ENCODE data around the gene POGLUT3. TPM values are rescaled to one million over a fixed set of nuclear protein-coding genes. Genes with fewer than 3 reads are reported as not detected.

The POGLUT3 gene
- total RNA-seq, 4 donors from 2014 or later, result 18.8 to 24.0 (median 19.6) TPM

DNA sequence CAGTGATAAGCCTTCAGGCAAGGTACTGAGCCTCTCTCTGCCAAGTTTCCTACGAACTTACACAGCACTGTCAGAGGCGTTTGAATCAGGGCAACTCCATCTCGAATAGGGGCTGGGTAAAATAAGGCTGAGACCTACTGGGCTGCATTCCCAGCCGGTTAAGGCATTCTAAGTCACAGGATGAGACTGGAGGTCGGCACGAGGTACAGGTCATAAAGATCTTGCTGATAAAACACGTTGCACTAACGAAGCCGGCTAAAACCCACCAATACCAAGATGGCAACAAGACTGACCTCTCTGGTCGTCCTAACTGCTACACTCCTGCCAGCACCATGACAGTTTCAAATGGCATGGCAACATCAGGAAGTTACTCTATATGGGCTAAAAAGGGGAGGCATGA, 20.4 kb upstream of the POGLUT3 start:
- Histone ChIP-seq H3K4me3 (no peak overlapping the region), H3K4me1 (no peaks in the 10 kb centered on the region), H3K36me3 (peaks cover 0 to 5% (median 3%) of the 10 kb centered on the region in 4 donors), H3K27me3 (no peaks in the 10 kb centered on the region), H3K27ac (replicated peaks in 1 of 4) (no peak overlapping the region), H3K9me3 (no peaks in the 10 kb centered on the region)
- intact Hi-C loops (cut with DNase I), result no loop called here
- WGBS, result 81% methylated on average over 10 of the region's 10 CpGs
- no peak for DNase-seq (ENCODE audit: extremely low spot score)
- TF ChIP-seq EP300 (IDR thresholded peaks at IDR 0.05) (no peak), POLR2AphosphoS5 (IDR thresholded peaks at IDR 0.05) (no peak), POLR2A (IDR thresholded peaks at IDR 0.05; ENCODE audit: low read depth) (no peak)
- TF ChIP-seq, protein P1, sequence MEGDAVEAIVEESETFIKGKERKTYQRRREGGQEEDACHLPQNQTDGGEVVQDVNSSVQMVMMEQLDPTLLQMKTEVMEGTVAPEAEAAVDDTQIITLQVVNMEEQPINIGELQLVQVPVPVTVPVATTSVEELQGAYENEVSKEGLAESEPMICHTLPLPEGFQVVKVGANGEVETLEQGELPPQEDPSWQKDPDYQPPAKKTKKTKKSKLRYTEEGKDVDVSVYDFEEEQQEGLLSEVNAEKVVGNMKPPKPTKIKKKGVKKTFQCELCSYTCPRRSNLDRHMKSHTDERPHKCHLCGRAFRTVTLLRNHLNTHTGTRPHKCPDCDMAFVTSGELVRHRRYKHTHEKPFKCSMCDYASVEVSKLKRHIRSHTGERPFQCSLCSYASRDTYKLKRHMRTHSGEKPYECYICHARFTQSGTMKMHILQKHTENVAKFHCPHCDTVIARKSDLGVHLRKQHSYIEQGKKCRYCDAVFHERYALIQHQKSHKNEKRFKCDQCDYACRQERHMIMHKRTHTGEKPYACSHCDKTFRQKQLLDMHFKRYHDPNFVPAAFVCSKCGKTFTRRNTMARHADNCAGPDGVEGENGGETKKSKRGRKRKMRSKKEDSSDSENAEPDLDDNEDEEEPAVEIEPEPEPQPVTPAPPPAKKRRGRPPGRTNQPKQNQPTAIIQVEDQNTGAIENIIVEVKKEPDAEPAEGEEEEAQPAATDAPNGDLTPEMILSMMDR (IDR thresholded peaks at IDR 0.05), result no peak

DNA sequence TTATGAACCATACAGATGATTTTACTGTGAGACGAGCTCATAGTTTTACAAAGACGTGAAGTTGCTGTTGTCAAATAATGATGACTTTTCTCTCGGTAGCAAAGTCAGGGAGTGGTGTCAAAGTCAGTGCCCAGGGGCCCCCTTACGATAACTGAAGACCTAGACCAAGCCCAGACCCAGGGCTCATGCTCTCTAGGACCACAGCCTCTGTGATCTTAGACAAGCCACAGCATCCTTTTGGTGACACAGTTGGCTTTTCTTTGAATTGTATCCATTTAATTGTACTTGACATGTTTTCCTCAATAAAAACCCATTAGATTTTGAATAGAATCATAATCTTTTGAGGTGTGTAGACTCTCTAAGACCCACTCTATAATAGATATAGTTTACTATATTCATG, 17.9 kb upstream of the POGLUT3 start:
- intact Hi-C loops (cut with DNase I), result no loop called here
- no peak for DNase-seq (ENCODE audit: extremely low spot score)
- WGBS, result 88% methylated on average over 4 of the region's 4 CpGs
- H3K4me1 ChIP-seq, result no peaks in the 10 kb centered on the region
- H3K9me3 ChIP-seq, result no peaks in the 10 kb centered on the region
- TF ChIP-seq, protein P1 (IDR thresholded peaks at IDR 0.05), result no peak
- TF ChIP-seq POLR2AphosphoS5 (IDR thresholded peaks at IDR 0.05), result no peak
- no peak for TF ChIP-seq EP300 (IDR thresholded peaks at IDR 0.05)
- TF ChIP-seq POLR2A (IDR thresholded peaks at IDR 0.05; ENCODE audit: low read depth), result no peak
- no peak overlapping the region for H3K27ac ChIP-seq (replicated peaks in 1 of 4)
- H3K36me3 ChIP-seq, result peaks cover 0 to 8% (median 5%) of the 10 kb centered on the region in 4 donors
- no peaks in the 10 kb centered on the region for H3K27me3 ChIP-seq
- no peak overlapping the region for H3K4me3 ChIP-seq

DNA sequence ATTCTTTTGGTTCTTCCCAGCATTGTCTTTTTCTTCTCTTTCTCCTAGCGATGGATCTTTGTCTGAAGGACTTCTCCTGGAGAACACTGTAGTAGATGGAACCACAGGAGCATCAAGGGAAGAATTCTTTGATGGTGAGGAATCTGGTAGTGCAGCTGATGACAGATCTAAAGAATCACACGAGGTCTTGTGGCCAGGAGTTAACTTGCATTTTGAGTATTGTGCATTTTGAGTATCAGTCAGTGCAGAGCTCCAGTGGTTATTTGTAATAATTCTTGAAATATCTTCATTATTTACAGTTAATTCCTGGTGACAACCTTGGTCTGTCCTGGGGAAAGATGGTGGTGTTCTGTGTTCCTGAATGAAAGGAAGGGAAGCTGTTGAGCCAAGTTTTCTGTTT, 14.5 kb upstream of the POGLUT3 start:
- Histone ChIP-seq H3K9me3 (no peaks in the 10 kb centered on the region), H3K36me3 (peaks cover 0 to 8% (median 5%) of the 10 kb centered on the region in 4 donors), H3K27ac (replicated peaks in 1 of 4) (no peak overlapping the region), H3K27me3 (no peaks in the 10 kb centered on the region), H3K4me3 (no peak overlapping the region), H3K4me1 (no peaks in the 10 kb centered on the region)
- intact Hi-C loops (cut with DNase I), result no loop called here
- DNase-seq (ENCODE audit: extremely low spot score), result no peak
- WGBS, result 86% methylated on average over 2 of the region's 2 CpGs
- TF ChIP-seq, protein P1 (IDR thresholded peaks at IDR 0.05), result no peak
- no peak for TF ChIP-seq POLR2A (IDR thresholded peaks at IDR 0.05; ENCODE audit: low read depth)
- no peak for TF ChIP-seq EP300 (IDR thresholded peaks at IDR 0.05)
- no peak for TF ChIP-seq POLR2AphosphoS5 (IDR thresholded peaks at IDR 0.05)

DNA sequence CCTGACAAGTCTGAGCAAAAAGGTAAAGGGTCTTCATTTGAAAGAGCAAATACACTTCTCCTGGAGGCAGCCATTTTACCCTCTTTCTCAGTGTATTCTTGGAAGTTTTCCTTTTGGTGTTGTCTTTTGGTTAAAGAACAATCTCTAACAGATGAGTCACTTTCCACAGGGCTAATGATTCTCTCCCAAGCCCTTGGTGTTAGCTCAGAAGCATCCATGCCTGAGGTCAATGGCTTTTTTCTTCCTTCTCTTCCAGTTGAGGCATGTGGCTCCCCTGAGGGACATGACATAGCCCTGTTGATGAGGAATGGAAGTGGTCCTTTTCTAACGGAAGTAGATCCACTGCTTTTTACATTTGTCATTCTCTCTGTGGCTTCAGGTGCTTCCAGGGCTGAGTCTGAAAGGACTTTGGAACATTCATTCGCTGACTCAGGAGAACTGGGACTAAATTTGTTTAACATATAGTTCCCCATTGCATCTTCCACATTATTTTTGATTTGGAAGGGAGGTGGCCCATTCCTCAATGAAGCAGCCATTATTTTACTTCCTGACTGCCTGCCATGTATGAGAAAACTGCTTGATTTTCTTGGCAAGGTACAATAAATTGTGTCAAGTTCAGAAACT, 13.8 kb upstream of the POGLUT3 start:
- no peak overlapping the region for H3K4me3 ChIP-seq
- no peaks in the 10 kb centered on the region for H3K27me3 ChIP-seq
- intact Hi-C loops (cut with DNase I), result no loop called here
- no peaks in the 10 kb centered on the region for H3K4me1 ChIP-seq
- TF ChIP-seq, protein P1 (IDR thresholded peaks at IDR 0.05), result no peak
- TF ChIP-seq POLR2AphosphoS5 (IDR thresholded peaks at IDR 0.05), result no peak
- peaks cover 0 to 8% (median 5%) of the 10 kb centered on the region in 4 donors for H3K36me3 ChIP-seq
- no peak overlapping the region for H3K27ac ChIP-seq (replicated peaks in 1 of 4)
- no peak for DNase-seq (ENCODE audit: extremely low spot score)
- H3K9me3 ChIP-seq, result no peaks in the 10 kb centered on the region
- 79% methylated on average over 2 of the region's 2 CpGs for WGBS

Data from esophagus muscularis mucosa (tissue), 4 donors.